H9 (cell line): Measurements from ENCODE around the gene CTDSPL. TPM values are rescaled to one million over a fixed set of nuclear protein-coding genes. Genes with fewer than 3 reads are reported as not detected.

Experiments
- DNase-seq: peaks from one replicate; pipeline ENCODE4 v3.0.0-alpha.2; 2017
- H2AFZ ChIP-seq: one replicate; pipeline ENCODE4 v1.6.1; 2013; ENCODE audit warnings: mild to moderate bottlenecking, low read length, control low read depth, moderate library complexity
- H2AK5ac ChIP-seq: 2 replicates; pipeline ENCODE4 v1.6.1; 2013; ENCODE audit warnings: low read length, control low read depth, mixed read lengths; ENCODE audit not compliant: insufficient read length
- H2BK120ac ChIP-seq: one replicate; pipeline ENCODE4 v1.6.1; 2013; ENCODE audit warnings: low read depth, mild to moderate bottlenecking, low read length, control low read depth, inconsistent platforms; ENCODE audit not compliant: poor library complexity, severe bottlenecking
- H2BK12ac ChIP-seq: 2 replicates; pipeline ENCODE4 v1.6.1; 2013; ENCODE audit warnings: low read length, control low read depth, mixed read lengths, low read depth; ENCODE audit not compliant: insufficient read length
- H2BK15ac ChIP-seq: 2 replicates; pipeline ENCODE4 v1.6.1; 2013; ENCODE audit warnings: low read depth, low read length, control low read depth
- H2BK20ac ChIP-seq: one replicate; pipeline ENCODE4 v1.6.1; 2013; ENCODE audit warnings: low read depth, mild to moderate bottlenecking, low read length, control low read depth, inconsistent platforms; ENCODE audit not compliant: poor library complexity, severe bottlenecking
- H2BK5ac ChIP-seq: 2 replicates; pipeline ENCODE4 v1.6.1; 2013; ENCODE audit warnings: low read length, control low read depth, mixed read lengths; ENCODE audit not compliant: insufficient read length
- H3K14ac ChIP-seq: 2 replicates; pipeline ENCODE4 v1.6.1; 2013; ENCODE audit warnings: low read length, control low read depth; ENCODE audit not compliant: insufficient read depth
- H3K18ac ChIP-seq: 2 replicates; pipeline ENCODE4 v1.6.1; 2013; ENCODE audit warnings: low read depth, mild to moderate bottlenecking, mixed read lengths, low read length, control low read depth; ENCODE audit not compliant: insufficient read length
- H3K23ac ChIP-seq: 2 replicates; pipeline ENCODE4 v1.6.1; 2013; ENCODE audit warnings: low read length, control low read depth, mixed read lengths, low read depth; ENCODE audit not compliant: insufficient read length
- H3K23me2 ChIP-seq: 2 replicates; pipeline ENCODE4 v1.6.1; 2013; ENCODE audit warnings: low read depth, mild to moderate bottlenecking, mixed read lengths, low read length, control low read depth; ENCODE audit not compliant: insufficient read length, poor library complexity, severe bottlenecking
- H3K27ac ChIP-seq: 2 replicates; pipeline ENCODE4 v1.5.1; 2013; ENCODE audit warnings: low read length, control low read depth, mixed read lengths, low read depth; ENCODE audit not compliant: insufficient read length
- H3K27me3 ChIP-seq: 2 replicates; pipeline ENCODE4 v1.6.1; 2013; ENCODE audit warnings: low read length, control low read depth, inconsistent platforms; ENCODE audit not compliant: insufficient read depth
- H3K4ac ChIP-seq: 2 replicates; pipeline ENCODE4 v1.6.1; 2013; ENCODE audit warnings: low read depth, mild to moderate bottlenecking, control low read depth, inconsistent platforms, low read length, moderate library complexity
- H3K4me1 ChIP-seq: 2 replicates; pipeline ENCODE4 v1.6.1; 2013; ENCODE audit warnings: low read length, control low read depth, inconsistent platforms; ENCODE audit not compliant: insufficient read depth
- H3K4me2 ChIP-seq: 2 replicates; pipeline ENCODE4 v1.6.1; 2013; ENCODE audit warnings: low read length, control low read depth, mixed read lengths; ENCODE audit not compliant: insufficient read length, insufficient read depth
- H3K56ac ChIP-seq: 2 replicates; pipeline ENCODE4 v1.6.1; 2013; ENCODE audit warnings: low read depth, mild to moderate bottlenecking, mixed read lengths, low read length, control low read depth; ENCODE audit not compliant: insufficient read length
- H3K79me1 ChIP-seq: 2 replicates; pipeline ENCODE4 v1.6.1; 2013; ENCODE audit warnings: low read depth, mild to moderate bottlenecking, moderate library complexity, low read length, control low read depth, inconsistent platforms; ENCODE audit not compliant: insufficient read depth, poor library complexity, severe bottlenecking
- H3K79me2 ChIP-seq: 2 replicates; pipeline ENCODE4 v1.6.1; 2013; ENCODE audit warnings: low read length, control low read depth, inconsistent platforms; ENCODE audit not compliant: insufficient read depth
- H3K9ac ChIP-seq: 2 replicates; pipeline ENCODE4 v1.6.1; 2013; ENCODE audit warnings: low read length, control low read depth, mixed read lengths; ENCODE audit not compliant: insufficient read length; ENCODE audit errors: extremely low read depth
- H3K9me3 ChIP-seq: one replicate; pipeline ENCODE4 v1.6.1; 2013; ENCODE audit warnings: low read depth, low read length, inconsistent platforms; ENCODE audit not compliant: control insufficient read depth
- H3T11ph ChIP-seq: one replicate; pipeline ENCODE4 v1.6.1; 2013; ENCODE audit warnings: mild to moderate bottlenecking, low read length, control low read depth, inconsistent platforms
- H4K20me1 ChIP-seq: one replicate; pipeline ENCODE4 v1.6.1; 2013; ENCODE audit not compliant: control insufficient read depth, insufficient read length, insufficient read depth
- H4K5ac ChIP-seq: 2 replicates; pipeline ENCODE4 v1.6.1; 2013; ENCODE audit warnings: low read depth, mild to moderate bottlenecking, mixed read lengths, low read length, control low read depth; ENCODE audit not compliant: insufficient read length
- H4K8ac ChIP-seq: replicated peaks from 2 replicates; pipeline ENCODE4 v1.6.1; 2013; ENCODE audit warnings: low read length, control low read depth, mixed read lengths, low read depth; ENCODE audit not compliant: insufficient read length
- H4K91ac ChIP-seq: 2 replicates; pipeline ENCODE4 v1.6.1; 2013; ENCODE audit warnings: low read depth, mild to moderate bottlenecking, moderate library complexity, mixed read lengths, low read length, control low read depth; ENCODE audit not compliant: insufficient read length
- H3K27ac Mint-ChIP-seq, 3 experiments: 2 replicates in 2 of 3; 3 replicates in 1 of 3; pipeline ENCODE4 v1.8.0; 2020 to 2021; ENCODE audit warnings: mixed read lengths in 3 of 3, mild to moderate bottlenecking in 1 of 3, moderate library complexity in 1 of 3
- H3K27me3 Mint-ChIP-seq: 2 replicates; pipeline ENCODE4 v1.8.0; 2021; ENCODE audit warnings: low read depth, mild to moderate bottlenecking, moderate library complexity, mixed read lengths
- H3K36me3 Mint-ChIP-seq, 3 experiments: 2 replicates in 2 of 3; 3 replicates in 1 of 3; pipeline ENCODE4 v1.8.0; 2020 to 2021; ENCODE audit warnings: low read depth in 3 of 3, mixed read lengths in 3 of 3; ENCODE audit not compliant: insufficient read depth in 1 of 3
- H3K4me1 Mint-ChIP-seq, 2 experiments: 2 replicates each; pipeline ENCODE4 v1.8.0; 2020; ENCODE audit warnings: mixed read lengths in 2 of 2
- H3K4me3 Mint-ChIP-seq, 2 experiments: 2 replicates in 1 of 2; 3 replicates in 1 of 2; pipeline ENCODE4 v1.8.0; 2020 to 2021; ENCODE audit warnings: mild to moderate bottlenecking in 2 of 2, mixed read lengths in 2 of 2, moderate library complexity in 1 of 2
- H3K9me3 Mint-ChIP-seq, 2 experiments: 2 replicates in 1 of 2; 3 replicates in 1 of 2; pipeline ENCODE4 v1.8.0; 2020; ENCODE audit warnings: mild to moderate bottlenecking in 2 of 2, mixed read lengths in 2 of 2, moderate library complexity in 1 of 2
- WGBS: extraction: QIAGEN DNeasy Blood & Tissue Kit; methylation state at CpG from one replicate; pipeline ENCODE4 v1.1.7; 2013; ENCODE audit warnings: missing lambda C conversion rate, low lambda C conversion rate, mixed read lengths; ENCODE audit not compliant: insufficient read length; ENCODE audit errors: extremely low coverage; 5-methylcytosine and 5-hydroxymethylcytosine counted together
- total RNA-seq: library from RNA; stranded (reverse); gene quantifications from 2 replicates; pipeline ENCODE4 v1.2.1, GENCODE V29; 2021
- TF ChIP-seq, protein P1 (sequence below): fragments of 200-600 bp; sonication (generic); conservative IDR thresholded peaks from 3 replicates; pipeline ENCODE4 v1.8.0; 2021; ENCODE audit warnings: antibody characterized with exemption, mild to moderate bottlenecking

The CTDSPL gene
- total RNA-seq, 1 experiment from 2014 or later = 20.8 TPM

DNA sequence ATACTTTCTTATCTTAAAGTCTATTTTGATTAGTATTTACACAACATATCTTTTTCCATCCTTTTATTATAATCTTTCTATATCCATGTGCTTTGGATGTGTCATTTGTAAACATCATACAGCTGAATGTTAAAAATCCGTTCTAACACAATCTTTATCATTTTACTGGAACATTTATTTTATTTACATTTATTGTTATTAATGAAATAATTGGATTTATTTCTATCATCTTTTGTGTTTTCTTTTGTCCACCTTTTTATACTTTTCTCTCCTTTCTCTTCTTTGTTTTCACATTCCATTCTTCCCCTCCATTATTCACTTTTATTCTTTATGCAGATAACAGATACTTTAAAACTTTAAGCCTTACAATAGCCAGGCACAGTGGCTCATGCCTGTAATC lies 34.7 kb upstream of the CTDSPL start:
- Histone ChIP-seq H3K9me3 (no peaks in the 10 kb centered on the region), H3K4me2 (no peak overlapping the region), H2BK12ac (no peak overlapping the region), H3K23ac (no peak overlapping the region), H3K56ac (no peak overlapping the region), H3K4ac (no peak overlapping the region), H3K14ac (no peak overlapping the region), H2AFZ (no peak overlapping the region), H2BK5ac (no peak overlapping the region), H4K20me1 (no peaks in the 10 kb centered on the region), H2BK120ac (no peak overlapping the region), H3K79me2 (no peaks in the 10 kb centered on the region), H3K23me2 (no peaks in the 10 kb centered on the region), H2BK20ac (no peak overlapping the region), H3K27me3 (no peaks in the 10 kb centered on the region), H4K8ac (no peak overlapping the region), H3T11ph (no peak overlapping the region), H3K79me1 (no peaks in the 10 kb centered on the region), H3K9ac (no peak overlapping the region), H4K5ac (no peak overlapping the region), H3K27ac (no peak overlapping the region), H2BK15ac (no peak overlapping the region), H2AK5ac (no peak overlapping the region), H3K4me1 (peaks cover 2% of the 10 kb centered on the region; the same call in 1 of the 2 replicates), H4K91ac (no peak overlapping the region), H3K18ac (no peak overlapping the region)
- peaks cover 16 to 17% of the 10 kb centered on the region in 2 experiments for H3K4me1 Mint-ChIP-seq
- no peak for DNase-seq
- no peak overlapping the region for H3K27ac Mint-ChIP-seq
- no CpG with 5 or more reads among the region's 1 CpG for WGBS
- peaks cover 0 to 5% (median 0%) of the 10 kb centered on the region in 3 experiments; a peak in 4 of 7 replicates for H3K36me3 Mint-ChIP-seq
- no peak overlapping the region for H3K4me3 Mint-ChIP-seq
- peaks cover 0 to 3% of the 10 kb centered on the region in 2 experiments; a peak in 2 of 5 replicates for H3K9me3 Mint-ChIP-seq
- TF ChIP-seq, protein P1, sequence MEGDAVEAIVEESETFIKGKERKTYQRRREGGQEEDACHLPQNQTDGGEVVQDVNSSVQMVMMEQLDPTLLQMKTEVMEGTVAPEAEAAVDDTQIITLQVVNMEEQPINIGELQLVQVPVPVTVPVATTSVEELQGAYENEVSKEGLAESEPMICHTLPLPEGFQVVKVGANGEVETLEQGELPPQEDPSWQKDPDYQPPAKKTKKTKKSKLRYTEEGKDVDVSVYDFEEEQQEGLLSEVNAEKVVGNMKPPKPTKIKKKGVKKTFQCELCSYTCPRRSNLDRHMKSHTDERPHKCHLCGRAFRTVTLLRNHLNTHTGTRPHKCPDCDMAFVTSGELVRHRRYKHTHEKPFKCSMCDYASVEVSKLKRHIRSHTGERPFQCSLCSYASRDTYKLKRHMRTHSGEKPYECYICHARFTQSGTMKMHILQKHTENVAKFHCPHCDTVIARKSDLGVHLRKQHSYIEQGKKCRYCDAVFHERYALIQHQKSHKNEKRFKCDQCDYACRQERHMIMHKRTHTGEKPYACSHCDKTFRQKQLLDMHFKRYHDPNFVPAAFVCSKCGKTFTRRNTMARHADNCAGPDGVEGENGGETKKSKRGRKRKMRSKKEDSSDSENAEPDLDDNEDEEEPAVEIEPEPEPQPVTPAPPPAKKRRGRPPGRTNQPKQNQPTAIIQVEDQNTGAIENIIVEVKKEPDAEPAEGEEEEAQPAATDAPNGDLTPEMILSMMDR = no peak
- H3K27me3 Mint-ChIP-seq = no peaks in the 10 kb centered on the region
